ENCODE measurements around the gene ARL4D. TPM values are rescaled to one million over a fixed set of nuclear protein-coding genes. Genes with fewer than 3 reads are reported as not detected.

ARL4D gene
- total RNA-seq, 1 donor from 2014 or later: 1.5 TPM

- no peaks in the 10 kb centered on the region for H3K36me3 ChIP-seq (ENCODE audit: control insufficient read depth, insufficient read depth, low read length)
- H3K4me3 ChIP-seq (ENCODE audit: low read depth, low read length): no peak overlapping the region
- TF ChIP-seq, protein P1, sequence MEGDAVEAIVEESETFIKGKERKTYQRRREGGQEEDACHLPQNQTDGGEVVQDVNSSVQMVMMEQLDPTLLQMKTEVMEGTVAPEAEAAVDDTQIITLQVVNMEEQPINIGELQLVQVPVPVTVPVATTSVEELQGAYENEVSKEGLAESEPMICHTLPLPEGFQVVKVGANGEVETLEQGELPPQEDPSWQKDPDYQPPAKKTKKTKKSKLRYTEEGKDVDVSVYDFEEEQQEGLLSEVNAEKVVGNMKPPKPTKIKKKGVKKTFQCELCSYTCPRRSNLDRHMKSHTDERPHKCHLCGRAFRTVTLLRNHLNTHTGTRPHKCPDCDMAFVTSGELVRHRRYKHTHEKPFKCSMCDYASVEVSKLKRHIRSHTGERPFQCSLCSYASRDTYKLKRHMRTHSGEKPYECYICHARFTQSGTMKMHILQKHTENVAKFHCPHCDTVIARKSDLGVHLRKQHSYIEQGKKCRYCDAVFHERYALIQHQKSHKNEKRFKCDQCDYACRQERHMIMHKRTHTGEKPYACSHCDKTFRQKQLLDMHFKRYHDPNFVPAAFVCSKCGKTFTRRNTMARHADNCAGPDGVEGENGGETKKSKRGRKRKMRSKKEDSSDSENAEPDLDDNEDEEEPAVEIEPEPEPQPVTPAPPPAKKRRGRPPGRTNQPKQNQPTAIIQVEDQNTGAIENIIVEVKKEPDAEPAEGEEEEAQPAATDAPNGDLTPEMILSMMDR (IDR thresholded peaks at IDR 0.05; ENCODE audit: insufficient read depth, low read length, poor library complexity, severe bottlenecking): no peak
- no peak for DNase-seq (ENCODE audit: low read depth)
- no peaks in the 10 kb centered on the region for H3K27me3 ChIP-seq (ENCODE audit: control insufficient read depth, insufficient read depth, low read length)
Measured at GRCh38 chr17:43410557-43411368, 12.0 kb downstream of the ARL4D start.

DNA sequence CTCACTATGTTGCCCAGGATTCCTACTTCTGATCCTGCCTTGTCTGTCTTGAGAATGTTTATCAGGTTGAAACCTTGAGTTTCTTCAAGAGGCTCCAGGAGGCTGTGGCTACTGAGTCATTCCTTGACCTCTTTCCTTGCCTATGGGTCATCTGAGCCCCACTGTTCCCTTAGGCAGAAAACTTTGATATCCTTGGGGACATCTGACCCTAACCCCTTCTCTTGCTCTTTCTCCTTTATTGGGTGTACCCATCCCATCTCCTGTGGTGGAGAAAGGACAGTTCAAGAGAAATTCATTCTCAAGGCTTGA is 12.5 kb downstream of the ARL4D start:
- no peaks in the 10 kb centered on the region for H3K36me3 ChIP-seq (ENCODE audit: control insufficient read depth, insufficient read depth, low read length)
- no peaks in the 10 kb centered on the region for H3K27me3 ChIP-seq (ENCODE audit: control insufficient read depth, insufficient read depth, low read length)
- DNase-seq (ENCODE audit: low read depth): no peak
- H3K4me3 ChIP-seq (ENCODE audit: low read depth, low read length): no peak overlapping the region
- TF ChIP-seq, protein P1 (IDR thresholded peaks at IDR 0.05; ENCODE audit: insufficient read depth, low read length, poor library complexity, severe bottlenecking): no peak

GRCh38 chr17:43411749-43412148 is 13.0 kb downstream of the ARL4D start:
- no peaks in the 10 kb centered on the region for H3K36me3 ChIP-seq (ENCODE audit: control insufficient read depth, insufficient read depth, low read length)
- DNase-seq (ENCODE audit: low read depth): no peak
- H3K27me3 ChIP-seq (ENCODE audit: control insufficient read depth, insufficient read depth, low read length): no peaks in the 10 kb centered on the region
- no peak overlapping the region for H3K4me3 ChIP-seq (ENCODE audit: low read depth, low read length)
- TF ChIP-seq, protein P1 (IDR thresholded peaks at IDR 0.05; ENCODE audit: insufficient read depth, low read length, poor library complexity, severe bottlenecking): no peak

DNA sequence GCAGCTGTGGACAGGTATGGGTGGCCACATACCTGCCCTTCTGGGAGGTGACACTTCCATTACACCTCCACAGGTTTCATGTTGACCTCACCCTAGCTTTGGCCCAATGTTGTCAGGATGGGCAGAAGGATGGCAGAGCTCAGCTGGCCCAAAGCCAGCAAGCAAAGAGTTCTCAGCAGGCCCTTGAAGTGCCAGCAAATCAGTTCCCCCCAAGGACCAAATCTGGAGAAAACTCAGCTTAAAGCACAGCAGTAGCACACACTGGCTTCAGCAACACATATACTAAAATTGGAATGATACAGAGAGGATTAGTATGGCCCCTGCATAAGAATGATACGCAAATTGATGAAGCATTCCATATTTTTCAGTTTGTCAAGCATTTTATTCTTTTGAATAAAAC is 13.4 kb downstream of the ARL4D start:
- no peaks in the 10 kb centered on the region for H3K36me3 ChIP-seq (ENCODE audit: control insufficient read depth, insufficient read depth, low read length)
- no peak for DNase-seq (ENCODE audit: low read depth)
- H3K4me3 ChIP-seq (ENCODE audit: low read depth, low read length): no peak overlapping the region
- no peaks in the 10 kb centered on the region for H3K27me3 ChIP-seq (ENCODE audit: control insufficient read depth, insufficient read depth, low read length)
- TF ChIP-seq, protein P1 (IDR thresholded peaks at IDR 0.05; ENCODE audit: insufficient read depth, low read length, poor library complexity, severe bottlenecking): no peak

GRCh38 chr17:43416998-43417890 is 18.5 kb downstream of the ARL4D start:
- H3K27me3 ChIP-seq (ENCODE audit: control insufficient read depth, insufficient read depth, low read length): no peaks in the 10 kb centered on the region
- H3K36me3 ChIP-seq (ENCODE audit: control insufficient read depth, insufficient read depth, low read length): no peaks in the 10 kb centered on the region
- TF ChIP-seq, protein P1 (IDR thresholded peaks at IDR 0.05; ENCODE audit: insufficient read depth, low read length, poor library complexity, severe bottlenecking): no peak
- no peak for DNase-seq (ENCODE audit: low read depth)
- no peak overlapping the region for H3K4me3 ChIP-seq (ENCODE audit: low read depth, low read length)
